Effector memory CD8-positive, alpha-beta T cell (primary cell): Measurements from ENCODE around the gene PTH1R.

ENCODE experiments used
- ATAC-seq: fragments of 150-1000 bp; cut with Tn5 transposase; replicated peaks from 2 replicates; pipeline ENCODE4 v1.10.0; 2021; ENCODE audit warnings: mild to moderate bottlenecking, moderate library complexity
- DNase-seq, 3 experiments: peaks; one replicate each; pipeline ENCODE4 v3.0.0; 2021
- H3K27ac Mint-ChIP-seq, 2 donors: one replicate each; pipeline ENCODE4 v1.8.0; 2022; ENCODE audit warnings: mild to moderate bottlenecking in 2 of 2, mixed read lengths in 2 of 2, moderate library complexity in 2 of 2
- H3K27me3 Mint-ChIP-seq, 2 donors: one replicate each; pipeline ENCODE4 v1.8.0; 2022; ENCODE audit warnings: mixed read lengths in 2 of 2
- H3K36me3 Mint-ChIP-seq: one replicate; pipeline ENCODE4 v1.8.0; 2022; ENCODE audit warnings: mild to moderate bottlenecking, moderate library complexity, mixed read lengths; ENCODE audit not compliant: insufficient read depth
- H3K4me1 Mint-ChIP-seq, 2 donors: one replicate each; pipeline ENCODE4 v1.8.0; 2022; ENCODE audit warnings: low read depth in 2 of 2, mixed read lengths in 2 of 2
- H3K4me3 Mint-ChIP-seq, 2 donors: one replicate each; pipeline ENCODE4 v1.8.0; 2022; ENCODE audit warnings: mild to moderate bottlenecking in 2 of 2, mixed read lengths in 2 of 2, moderate library complexity in 2 of 2
- H3K9me3 Mint-ChIP-seq, 2 donors: one replicate each; pipeline ENCODE4 v1.8.0; 2022; ENCODE audit warnings: mixed read lengths in 2 of 2

PTH1R gene

DNA sequence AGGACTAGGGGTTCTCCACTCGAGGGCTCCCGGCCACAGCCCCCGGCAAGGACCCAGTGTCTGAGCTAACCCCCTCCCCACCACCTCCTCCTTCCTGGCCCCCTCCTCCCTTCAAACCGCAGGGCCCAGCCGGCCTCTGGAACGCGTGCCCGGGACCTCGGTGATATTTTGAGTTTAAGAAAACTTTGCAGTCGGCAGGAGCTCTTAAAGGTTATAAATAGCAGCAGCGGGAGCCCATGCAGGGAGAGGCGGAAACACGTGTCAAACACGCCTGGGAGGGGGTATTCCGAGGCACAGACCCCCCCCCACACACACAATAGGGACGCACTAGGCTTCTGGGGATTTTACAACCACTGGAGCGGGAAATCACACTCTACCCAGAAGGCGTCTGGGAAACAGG lies 3.1 kb upstream of the PTH1R start:
- ATAC-seq (no peak), DNase-seq (no peak)
- H3K4me3 Mint-ChIP-seq: no peak overlapping the region
- H3K9me3 Mint-ChIP-seq: no peaks in the 10 kb centered on the region
- H3K4me1 Mint-ChIP-seq: no peaks in the 10 kb centered on the region
- H3K27ac Mint-ChIP-seq: no peak overlapping the region
- H3K36me3 Mint-ChIP-seq: no peaks in the 10 kb centered on the region
- peaks cover 16 to 59% of the 10 kb centered on the region in 2 donors for H3K27me3 Mint-ChIP-seq

- no peaks in the 10 kb centered on the region for H3K9me3 Mint-ChIP-seq
- H3K4me1 Mint-ChIP-seq: peaks cover 3 to 6% of the 10 kb centered on the region in 2 donors
- H3K27ac Mint-ChIP-seq: no peak overlapping the region
- no peak for ATAC-seq
- H3K27me3 Mint-ChIP-seq: peaks cover 23 to 59% of the 10 kb centered on the region in 2 donors
- H3K36me3 Mint-ChIP-seq: no peaks in the 10 kb centered on the region
- no peak for DNase-seq
- H3K4me3 Mint-ChIP-seq: no peak overlapping the region
Measured at GRCh38 chr3:46875560-46875959, 2.0 kb upstream of the PTH1R start.

- ATAC-seq: no peak
- H3K9me3 Mint-ChIP-seq: no peaks in the 10 kb centered on the region
- peaks cover 3 to 8% of the 10 kb centered on the region in 2 donors for H3K4me1 Mint-ChIP-seq
- no peak for DNase-seq
- H3K4me3 Mint-ChIP-seq: no peak overlapping the region
- H3K27me3 Mint-ChIP-seq: peaks cover 21 to 59% of the 10 kb centered on the region in 2 donors
- no peak overlapping the region for H3K27ac Mint-ChIP-seq
- H3K36me3 Mint-ChIP-seq: no peaks in the 10 kb centered on the region
Measured at GRCh38 chr3:46876313-46877300, 914 bp upstream of the PTH1R start.

DNA sequence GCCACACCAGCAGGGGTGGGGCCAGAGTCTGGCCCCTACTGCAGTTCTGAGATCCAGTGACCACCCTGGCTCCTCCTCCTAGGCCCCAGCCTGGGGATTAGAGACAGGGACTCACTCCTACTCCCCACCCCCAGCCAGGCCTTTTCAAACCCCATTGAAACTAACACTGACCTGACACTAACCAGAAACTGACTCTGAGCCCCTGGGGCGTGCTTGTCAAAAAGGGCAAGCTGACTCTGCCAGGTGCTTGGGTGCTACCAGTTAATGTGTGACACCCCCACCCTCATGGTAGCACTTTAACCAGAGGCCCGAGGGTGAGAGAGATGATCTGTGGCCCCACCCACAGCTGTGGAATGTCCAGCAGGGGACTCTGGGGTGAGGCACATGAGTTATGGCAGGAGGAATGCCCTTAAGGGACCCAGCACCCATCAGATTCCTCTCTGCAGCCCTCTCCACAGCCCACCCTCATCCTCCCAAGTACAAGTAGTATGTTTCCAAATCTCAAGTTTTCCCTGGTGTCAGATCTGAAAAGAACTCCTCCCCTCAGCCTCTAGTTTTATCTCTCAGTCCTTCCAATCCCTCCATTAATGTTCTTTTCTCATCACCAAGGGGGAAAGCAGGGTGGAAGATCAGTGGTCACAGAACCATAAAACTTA lies 1.4 kb downstream of the PTH1R start:
- no peak overlapping the region for H3K27ac Mint-ChIP-seq
- ATAC-seq: no peak
- H3K4me3 Mint-ChIP-seq: no peak overlapping the region
- DNase-seq: no peak
- H3K36me3 Mint-ChIP-seq: no peaks in the 10 kb centered on the region
- H3K27me3 Mint-ChIP-seq: peaks cover 24 to 51% of the 10 kb centered on the region in 2 donors
- H3K9me3 Mint-ChIP-seq: no peaks in the 10 kb centered on the region
- peaks cover 8 to 13% of the 10 kb centered on the region in 2 donors for H3K4me1 Mint-ChIP-seq

DNA sequence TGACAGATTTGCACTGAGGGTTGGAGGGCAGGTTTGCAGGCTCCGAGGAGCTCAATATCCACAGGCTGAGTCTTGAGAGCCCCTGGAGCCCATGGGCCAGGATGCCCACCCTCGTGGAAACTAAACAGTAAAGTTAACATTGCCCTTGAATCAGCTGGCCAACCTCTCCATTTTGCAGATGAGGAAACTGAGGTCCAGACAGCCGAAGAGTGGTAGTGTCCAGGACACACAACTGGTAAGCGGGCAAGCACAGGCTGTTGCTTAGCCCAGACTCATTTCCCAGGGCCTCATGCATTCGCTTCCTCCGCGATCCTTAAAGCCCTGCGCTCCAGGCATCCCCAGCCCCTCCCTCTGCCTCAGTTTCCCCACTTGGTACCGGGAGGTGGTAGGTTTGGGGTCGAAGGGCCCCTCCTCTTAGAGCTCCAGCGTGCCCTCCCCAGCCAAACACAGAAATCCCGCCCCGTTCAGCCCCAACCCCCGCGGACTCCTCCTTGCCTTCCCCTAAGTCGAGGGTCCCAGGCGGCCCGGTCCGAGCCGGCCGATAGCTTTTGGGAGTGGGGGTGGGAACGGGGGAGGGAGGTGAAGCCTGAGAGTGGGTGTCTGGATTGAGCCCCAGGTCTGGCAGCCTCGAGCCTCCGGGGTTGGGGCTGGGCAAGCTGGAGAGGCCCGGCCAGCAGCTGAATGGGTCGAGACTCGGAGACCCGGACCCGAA lies 3.5 kb downstream of the PTH1R start:
- no peaks in the 10 kb centered on the region for H3K9me3 Mint-ChIP-seq
- peak overlapping the region; percentile 76 to 83 for H3K4me3 Mint-ChIP-seq
- H3K4me1 Mint-ChIP-seq: peaks cover 8 to 13% of the 10 kb centered on the region in 2 donors
- no peaks in the 10 kb centered on the region for H3K36me3 Mint-ChIP-seq
- no peak overlapping the region for H3K27ac Mint-ChIP-seq
- peaks cover 30 to 68% of the 10 kb centered on the region in 2 donors for H3K27me3 Mint-ChIP-seq
- no peak for DNase-seq
- ATAC-seq: no peak

DNA sequence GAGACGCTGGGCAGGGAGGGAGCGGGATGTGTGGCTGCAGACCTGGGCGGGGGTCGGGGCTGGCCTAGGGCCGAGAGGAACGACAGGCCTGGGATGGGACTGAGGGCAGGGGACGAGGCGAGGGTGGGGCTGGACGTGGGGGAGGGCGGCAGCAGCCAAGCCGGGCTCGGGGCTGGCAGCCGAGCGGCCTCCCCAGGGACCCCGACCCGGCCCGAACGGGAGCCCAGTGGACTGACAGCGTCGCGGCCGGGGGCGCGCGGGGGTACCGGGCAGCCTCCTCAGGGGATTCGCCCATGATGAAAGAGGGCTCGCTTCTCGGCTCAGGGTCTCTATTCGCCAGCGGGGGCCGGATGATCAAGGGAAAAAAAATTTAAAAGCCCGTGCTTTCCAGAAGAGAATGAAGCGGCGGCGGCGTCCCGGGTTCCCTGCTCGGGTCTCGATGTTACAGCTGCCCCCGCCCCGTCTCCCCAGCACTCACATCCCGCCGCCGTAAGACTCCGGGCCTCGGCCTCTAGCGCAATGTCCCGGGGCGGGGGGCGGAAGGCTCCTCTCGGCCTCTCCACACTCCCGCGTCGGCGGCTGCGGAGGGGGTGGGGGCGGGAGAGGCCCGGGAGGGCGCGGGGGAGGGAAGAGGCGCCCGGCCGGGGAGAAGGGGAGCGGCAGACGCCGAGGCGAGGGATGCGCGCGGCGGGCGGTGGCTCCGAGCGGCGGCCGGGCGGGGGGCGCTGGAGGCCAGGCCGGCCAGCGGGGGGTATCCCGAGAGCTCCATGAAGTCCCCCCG lies 4.3 kb downstream of the PTH1R start:
- Mint-ChIP-seq H3K27me3 (peaks cover 30 to 70% of the 10 kb centered on the region in 2 donors), H3K27ac (no peak overlapping the region), H3K4me3 (peak overlapping the region; percentile 76 to 83), H3K36me3 (no peaks in the 10 kb centered on the region), H3K9me3 (no peaks in the 10 kb centered on the region), H3K4me1 (peaks cover 8 to 13% of the 10 kb centered on the region in 2 donors)
- DNase-seq (peak in 1 of 3 experiments; percentile 18), ATAC-seq (peak; percentile 45)

DNA sequence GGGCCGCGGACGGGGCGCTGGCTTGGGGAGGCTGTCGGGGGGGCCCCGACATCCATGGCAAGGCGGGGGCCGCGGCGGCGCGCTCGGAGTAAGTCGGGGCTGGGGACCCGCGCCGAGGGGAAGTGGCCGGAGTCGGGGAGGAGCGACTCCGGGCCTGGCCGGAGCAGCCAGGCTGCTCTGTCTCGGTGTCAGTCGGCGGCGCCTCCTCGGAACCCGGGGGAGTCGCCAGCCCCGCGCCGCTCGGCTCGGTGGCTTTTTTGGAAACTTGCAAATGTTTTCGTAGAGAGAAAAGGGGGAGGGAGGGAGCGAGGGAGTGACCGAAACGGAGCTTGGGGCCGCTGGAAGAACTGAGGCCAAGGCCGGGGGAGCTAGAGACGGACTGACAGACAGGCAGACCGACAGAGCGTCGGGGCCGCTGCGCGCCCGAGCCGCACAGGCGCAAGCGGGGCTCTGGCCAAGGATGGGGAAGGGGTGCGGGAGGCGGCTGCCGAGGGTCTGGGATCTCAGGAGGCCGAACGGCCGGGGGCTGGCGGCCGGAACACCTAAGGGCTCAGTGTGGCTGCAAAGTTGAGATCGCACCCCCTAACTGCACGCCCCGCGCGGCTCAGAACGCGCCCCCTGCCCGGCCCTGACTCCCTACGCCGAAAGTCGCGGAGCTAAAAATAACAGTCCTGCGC lies 5.0 kb downstream of the PTH1R start:
- no peaks in the 10 kb centered on the region for H3K9me3 Mint-ChIP-seq

DNA sequence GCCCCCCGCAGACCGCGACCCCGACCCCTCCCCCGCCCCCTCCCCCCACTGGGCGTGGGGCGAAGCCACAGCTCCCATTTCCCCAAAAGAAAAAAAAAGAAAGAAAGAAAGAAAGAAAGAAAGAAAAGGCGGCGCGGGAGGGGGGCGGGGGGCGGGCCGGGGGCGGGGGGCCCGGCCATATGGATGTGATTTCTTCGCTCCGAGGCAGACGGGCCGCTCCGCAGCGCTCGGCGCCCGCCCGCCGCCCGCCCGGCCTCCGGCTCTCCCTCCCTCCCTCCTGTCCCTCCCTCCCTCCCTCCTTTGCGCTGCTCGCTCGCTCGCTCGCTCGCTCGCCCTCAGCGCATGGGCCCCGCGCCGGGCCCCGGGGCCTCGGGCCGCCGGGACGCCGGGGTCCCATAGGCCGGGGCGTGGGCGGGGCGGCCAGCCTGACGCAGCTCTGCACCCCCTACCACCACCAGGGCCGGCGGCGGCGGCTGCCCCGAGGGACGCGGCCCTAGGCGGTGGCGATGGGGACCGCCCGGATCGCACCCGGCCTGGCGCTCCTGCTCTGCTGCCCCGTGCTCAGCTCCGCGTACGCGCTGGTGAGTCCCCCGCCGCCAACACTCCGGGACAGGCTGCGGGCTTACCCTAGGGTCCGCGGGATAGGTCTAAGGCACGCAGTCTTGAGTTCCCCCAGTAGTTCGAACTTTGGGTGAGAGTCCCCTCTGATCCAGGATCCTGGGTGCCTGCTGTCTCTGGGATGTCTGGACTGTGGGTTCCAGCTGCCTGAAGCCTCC lies 5.7 kb downstream of the PTH1R start:
- Mint-ChIP-seq H3K36me3 (no peaks in the 10 kb centered on the region), H3K4me1 (peaks cover 8 to 13% of the 10 kb centered on the region in 2 donors), H3K27me3 (peaks cover 30 to 70% of the 10 kb centered on the region in 2 donors), H3K9me3 (no peaks in the 10 kb centered on the region), H3K4me3 (peak overlapping the region; percentile 72 to 76), H3K27ac (no peak overlapping the region)
- ATAC-seq (peak; percentile 60), DNase-seq (no peak)

More for the DNA sequence above, 5.0 kb downstream of the PTH1R start:
- Mint-ChIP-seq H3K4me1 (peaks cover 8 to 13% of the 10 kb centered on the region in 2 donors), H3K27ac (no peak overlapping the region), H3K36me3 (no peaks in the 10 kb centered on the region), H3K4me3 (peak overlapping the region; percentile 72 to 76), H3K27me3 (peaks cover 30 to 70% of the 10 kb centered on the region in 2 donors)
- ATAC-seq (peak; percentile 30), DNase-seq (no peak)

GRCh38 chr3:46883830-46884185 lies 6.3 kb downstream of the PTH1R start:
- no peak for ATAC-seq
- Mint-ChIP-seq H3K4me1 (peaks cover 8 to 13% of the 10 kb centered on the region in 2 donors), H3K27ac (no peak overlapping the region), H3K4me3 (peak overlapping the region; percentile 68 to 72), H3K9me3 (no peaks in the 10 kb centered on the region), H3K36me3 (no peaks in the 10 kb centered on the region), H3K27me3 (peaks cover 30 to 66% of the 10 kb centered on the region in 2 donors)
- DNase-seq: no peak

GRCh38 chr3:46884427-46884826 lies 6.9 kb downstream of the PTH1R start:
- Mint-ChIP-seq H3K27me3 (peaks cover 30 to 65% of the 10 kb centered on the region in 2 donors), H3K27ac (no peak overlapping the region), H3K4me1 (peaks cover 8 to 13% of the 10 kb centered on the region in 2 donors), H3K36me3 (no peaks in the 10 kb centered on the region), H3K9me3 (no peaks in the 10 kb centered on the region), H3K4me3 (no peak overlapping the region)
- ATAC-seq (no peak), DNase-seq (no peak)

DNA sequence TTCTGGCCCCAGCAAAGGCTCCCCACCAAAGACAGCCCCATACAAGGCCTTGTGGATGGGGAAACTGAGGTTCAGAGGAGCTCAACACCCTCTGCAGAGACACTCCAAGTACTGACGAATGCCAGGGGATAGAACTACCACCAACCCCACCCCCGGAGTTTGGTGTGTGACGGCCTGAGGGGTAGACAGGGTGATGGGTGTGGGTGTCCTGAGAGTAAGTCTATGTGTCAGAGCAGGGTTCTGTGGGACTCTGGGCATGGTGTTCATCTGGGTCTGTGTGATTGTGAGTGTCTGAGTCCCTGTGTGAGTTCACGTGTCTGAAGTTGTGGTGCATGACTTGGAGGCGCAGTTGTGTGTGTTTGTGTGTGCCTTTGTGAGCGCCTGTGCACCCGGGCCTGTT lies 7.4 kb downstream of the PTH1R start:
- Mint-ChIP-seq H3K27me3 (peaks cover 27 to 65% of the 10 kb centered on the region in 2 donors), H3K9me3 (no peaks in the 10 kb centered on the region), H3K27ac (no peak overlapping the region), H3K4me1 (peaks cover 8 to 12% of the 10 kb centered on the region in 2 donors), H3K36me3 (no peaks in the 10 kb centered on the region), H3K4me3 (no peak overlapping the region)
- ATAC-seq (no peak), DNase-seq (no peak)

DNA sequence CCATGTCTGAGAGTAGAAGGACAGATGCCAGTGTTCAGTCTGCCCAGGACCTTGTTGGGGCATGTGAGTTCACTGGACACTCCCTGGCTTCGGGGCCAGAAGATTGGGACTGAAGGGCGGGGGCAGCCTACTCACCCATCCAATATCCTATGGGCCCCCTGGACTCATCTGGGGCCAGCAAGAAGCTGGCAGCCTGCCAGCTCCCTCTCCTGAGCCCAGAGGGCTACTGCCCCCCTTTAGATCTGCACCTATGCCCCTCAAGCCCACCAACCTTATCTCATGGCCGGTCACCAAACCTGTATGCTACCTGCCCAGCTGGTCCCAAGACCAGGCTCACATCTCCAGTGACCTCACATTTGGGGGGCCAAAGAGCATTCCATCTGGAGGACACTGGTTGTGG lies 8.1 kb downstream of the PTH1R start:
- peaks cover 6% of the 10 kb centered on the region in 2 donors for H3K4me1 Mint-ChIP-seq
- H3K4me3 Mint-ChIP-seq: no peak overlapping the region
- H3K9me3 Mint-ChIP-seq: no peaks in the 10 kb centered on the region
- no peak for DNase-seq
- H3K27me3 Mint-ChIP-seq: peaks cover 21 to 62% of the 10 kb centered on the region in 2 donors
- ATAC-seq: no peak
- no peak overlapping the region for H3K27ac Mint-ChIP-seq
- H3K36me3 Mint-ChIP-seq: no peaks in the 10 kb centered on the region
